IMR-90 (cell line): ENCODE measurements around the gene EIF4E1B. TPM values are rescaled to one million over a fixed set of nuclear protein-coding genes. Genes with fewer than 3 reads are reported as not detected.

ENCODE experiments used
- ATAC-seq: fragments of 200-7000 bp; cut with Tn5 transposase; 2 replicates; pipeline ENCODE4 v1.9.1; 2020; ENCODE audit warnings: low read depth, mild to moderate bottlenecking, moderate library complexity
- BruUV-seq: library from RNA; stranded (reverse); fragments of 400-500 nt; replicated peaks from 2 replicates; lab custom pipeline; 2021; lab: Mats Ljungman, UMichigan
- CTCF ChIA-PET: fragments of 300-600 bp; formaldehyde crosslinking; extraction: SDS; loops from one replicate; lab custom pipeline; 2021; ENCODE audit warnings: antibody characterized with exemption; lab: Yijun Ruan, JAX
- POLR2A ChIA-PET: fragments of 300-600 bp; sonication (Branson Sonifier 250); formaldehyde crosslinking; loops from one replicate; lab custom pipeline; 2022; ENCODE audit warnings: antibody characterized with exemption; ENCODE audit not compliant: unreplicated experiment; lab: Charles Lee
- DNase-seq: peaks from one replicate; pipeline ENCODE4 v3.0.0; 2013
- H2AFZ ChIP-seq: replicated peaks from 2 replicates; pipeline ENCODE3; 2013; ENCODE audit warnings: low read length, mild to moderate bottlenecking; ENCODE audit not compliant: poor library complexity
- H2AK5ac ChIP-seq: 2 replicates; pipeline ENCODE4 v1.6.1; 2013; ENCODE audit warnings: low read depth, low read length, inconsistent platforms
- H2AK9ac ChIP-seq: replicated peaks from 2 replicates; pipeline ENCODE3; 2013; ENCODE audit warnings: mild to moderate bottlenecking, low read depth, low read length, moderate library complexity; ENCODE audit not compliant: poor library complexity
- H2BK120ac ChIP-seq: 2 replicates; pipeline ENCODE4 v1.6.1; 2013; ENCODE audit warnings: low read depth, low read length, inconsistent platforms
- H2BK15ac ChIP-seq: 3 replicates; pipeline ENCODE4 v1.6.1; 2013; ENCODE audit warnings: low read depth, low read length, inconsistent platforms
- H2BK20ac ChIP-seq: 2 replicates; pipeline ENCODE4 v1.6.1; 2013; ENCODE audit warnings: low read depth, mild to moderate bottlenecking, inconsistent platforms, low read length, moderate library complexity
- H2BK5ac ChIP-seq: 2 replicates; pipeline ENCODE4 v1.6.1; 2013; ENCODE audit warnings: mild to moderate bottlenecking, low read depth, low read length, inconsistent platforms; ENCODE audit not compliant: poor library complexity, severe bottlenecking
- H3K14ac ChIP-seq: replicated peaks from 2 replicates; pipeline ENCODE4 v1.6.1; 2013; ENCODE audit warnings: low read depth, low read length, inconsistent platforms
- H3K18ac ChIP-seq: 2 replicates; pipeline ENCODE4 v1.6.1; 2013; ENCODE audit warnings: low read depth, low read length, control low read depth
- H3K23ac ChIP-seq: 2 replicates; pipeline ENCODE4 v1.6.1; 2013; ENCODE audit warnings: low read depth, low read length, inconsistent platforms
- H3K27ac ChIP-seq: 2 replicates; pipeline ENCODE4 v1.5.1; 2013; ENCODE audit warnings: mild to moderate bottlenecking, control low read depth, low read length; ENCODE audit not compliant: insufficient read depth
- H3K27me3 ChIP-seq: 2 replicates; pipeline ENCODE4 v1.6.1; 2013; ENCODE audit warnings: low read length; ENCODE audit not compliant: control insufficient read depth, insufficient read depth
- H3K36me3 ChIP-seq: 2 replicates; pipeline ENCODE4 v1.6.1; 2013; ENCODE audit warnings: low read length, mixed read lengths; ENCODE audit not compliant: control insufficient read depth, insufficient read depth
- H3K4ac ChIP-seq: 2 replicates; pipeline ENCODE4 v1.6.1; 2013; ENCODE audit warnings: low read depth, low read length, inconsistent platforms
- H3K4me1 ChIP-seq: 2 replicates; pipeline ENCODE4 v1.6.1; 2013; ENCODE audit warnings: low read length, mixed read lengths; ENCODE audit not compliant: control insufficient read depth, insufficient read depth
- H3K4me2 ChIP-seq: 2 replicates; pipeline ENCODE4 v1.6.1; 2013; ENCODE audit warnings: low read depth, mild to moderate bottlenecking, control low read depth, low read length, moderate library complexity
- H3K4me3 ChIP-seq: 2 replicates; pipeline ENCODE4 v1.5.1; 2013; ENCODE audit warnings: low read depth, mild to moderate bottlenecking, control low read depth, low read length, moderate library complexity; ENCODE audit not compliant: insufficient read depth
- H3K56ac ChIP-seq: 2 replicates; pipeline ENCODE4 v1.6.1; 2013; ENCODE audit warnings: low read length, inconsistent platforms; ENCODE audit not compliant: insufficient read depth; ENCODE audit errors: extremely low read depth
- H3K79me1 ChIP-seq, 2 experiments: 2 replicates each; pipeline ENCODE4 v1.6.1; 2013; ENCODE audit warnings: low read length in 2 of 2, inconsistent platforms in 1 of 2, low read depth in 1 of 2
- H3K9ac ChIP-seq: 2 replicates; pipeline ENCODE4 v1.6.1; 2013; ENCODE audit warnings: low read depth, low read length, control low read depth
- H3K9me1 ChIP-seq: 2 replicates; pipeline ENCODE4 v1.6.1; 2013; ENCODE audit warnings: low read length, inconsistent platforms; ENCODE audit not compliant: insufficient read depth
- H3K9me3 ChIP-seq: 2 replicates; pipeline ENCODE4 v1.6.1; 2013; ENCODE audit warnings: low read length; ENCODE audit not compliant: control insufficient read depth, insufficient read depth
- H4K20me1 ChIP-seq: 2 replicates; pipeline ENCODE4 v1.6.1; 2013; ENCODE audit warnings: low read length, inconsistent platforms; ENCODE audit not compliant: insufficient read depth
- H4K5ac ChIP-seq: 2 replicates; pipeline ENCODE4 v1.6.1; 2013; ENCODE audit warnings: mild to moderate bottlenecking, low read depth, low read length, control low read depth
- H4K8ac ChIP-seq, 2 experiments: 2 replicates each; pipeline ENCODE4 v1.6.1; 2013; ENCODE audit warnings: low read depth in 2 of 2, low read length in 2 of 2, control low read depth in 1 of 2, inconsistent platforms in 1 of 2
- H4K91ac ChIP-seq: 2 replicates; pipeline ENCODE4 v1.6.1; 2013; ENCODE audit warnings: low read depth, low read length, inconsistent platforms; ENCODE audit not compliant: insufficient read depth
- MAFK ChIP-seq: IDR thresholded peaks from 2 replicates; pipeline ENCODE4 v1.6.1; 2012; ENCODE audit warnings: low read depth, low read length, improper control_type of control experiment
- MAZ ChIP-seq: IDR thresholded peaks from 2 replicates; pipeline ENCODE4 v1.6.1; 2012; ENCODE audit warnings: low read depth, mild to moderate bottlenecking, low read length, improper control_type of control experiment, moderate library complexity, borderline replicate concordance
- RAD21 ChIP-seq: IDR thresholded peaks from 2 replicates; pipeline ENCODE4 v1.6.1; 2012; ENCODE audit warnings: low read length, improper control_type of control experiment
- WGBS, 2 experiments: methylation state at CpG; one replicate each; pipeline versions ENCODE4 v1.1.5 to v1.1.7; 2013; ENCODE audit warnings: missing lambda C conversion rate in 2 of 2; ENCODE audit not compliant: insufficient read length in 1 of 2; ENCODE audit errors: extremely low coverage in 2 of 2; 5-methylcytosine and 5-hydroxymethylcytosine counted together
- dilution Hi-C: fragments of 300-500 bp; cut with HindIII; formaldehyde crosslinking; loops from one replicate; pipeline ENCODE4 v1.14.3; 2018; ENCODE audit warnings: low sequenced_read_pairs; ENCODE audit not compliant: unreplicated experiment
- in situ Hi-C: fragments of 300-500 bp; cut with MboI; formaldehyde crosslinking; loops from 3 replicates; pipeline ENCODE4 v1.14.3; 2019; ENCODE audit warnings: low sequenced_read_pairs, inconsistent platforms, mixed read lengths
- intact Hi-C: fragments of 100-400 bp; cut with micrococcal nuclease; formaldehyde crosslinking; loops from 2 replicates; pipeline ENCODE4 v1.10.0; 2022
- polyA plus RNA-seq, 3 experiments: library from polyadenylated mRNA; depleted of rRNA; stranded (reverse); fragments of >200 nt; gene quantifications; 2 replicates each; pipeline ENCODE4 v1.2.3, GENCODE V29; 2012; ENCODE audit warnings: low replicate concordance in 1 of 3
- total RNA-seq: library from RNA; depleted of rRNA; stranded (reverse); fragments of >200 nt; gene quantifications from 2 replicates; pipeline ENCODE4 v1.2.3, GENCODE V29; 2012
- TF ChIP-seq, protein P1 (sequence below): conservative IDR thresholded peaks from 2 replicates; pipeline ENCODE4 v1.5.1; 2012; ENCODE audit warnings: mild to moderate bottlenecking, low read depth, low read length, improper control_type of control experiment

The EIF4E1B gene
- total and polyA plus RNA-seq, 2 of the 4 experiments (the other 2 are of a cell fraction), result not detected

DNA sequence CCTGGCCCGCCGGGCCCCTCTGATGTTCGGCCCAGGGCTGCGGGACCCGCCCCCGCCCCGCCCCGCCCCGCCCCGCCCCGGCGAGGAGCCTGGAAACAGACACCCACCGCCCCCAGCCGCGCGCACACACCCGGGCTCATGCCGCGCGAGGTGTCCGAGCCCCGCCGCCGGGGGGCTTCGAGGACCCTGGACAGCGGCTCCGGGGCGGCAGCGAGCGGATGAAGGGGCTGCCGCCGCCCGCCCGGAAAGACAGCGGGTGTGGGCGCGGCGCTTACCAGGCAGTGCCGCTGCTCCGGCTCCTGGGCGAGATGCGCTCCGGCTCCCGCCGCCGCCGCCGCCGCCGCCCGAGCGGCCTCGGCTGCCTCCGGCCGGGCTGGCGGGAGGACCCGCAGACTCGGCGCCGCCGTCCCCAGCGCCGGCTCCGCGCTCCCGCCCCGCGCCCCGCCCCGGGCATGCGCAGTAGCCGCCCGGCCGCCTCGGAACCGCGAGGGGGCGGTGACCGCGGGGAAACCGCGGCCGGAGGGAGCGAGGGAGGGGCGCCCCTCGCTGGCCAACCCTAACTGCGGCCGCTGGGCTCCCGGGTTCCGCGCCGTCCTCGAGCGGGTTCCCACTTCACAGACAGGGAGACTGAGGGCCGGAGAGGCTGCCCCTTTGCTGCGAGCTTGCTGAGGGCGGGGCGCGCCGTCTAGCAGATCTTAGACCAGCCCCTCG is 20.6 kb upstream of the EIF4E1B start, which contains the start of gene GPRIN1:
Gene GPRIN1 (minus strand): TSS at position 433 of the 711 bp plus-strand sequence. CDS start 10,322 bp downstream, outside the sequence.
- Histone ChIP-seq H3K79me1 (peaks cover 4 to 33% of the 10 kb centered on the region in 2 experiments; a peak in 3 of 4 replicates), H3K56ac (peak within 1 kb of the TSS; percentile 65), H2BK120ac (no peak within 1 kb of the TSS), H3K4me1 (peaks cover 14% of the 10 kb centered on the region), H3K4me2 (peak within 1 kb of the TSS; percentile 68), H3K9me3 (no peaks in the 10 kb centered on the region), H2AK9ac (peak within 1 kb of the TSS; percentile 85), H4K20me1 (peaks cover 21% of the 10 kb centered on the region), H4K8ac (peak within 1 kb of the TSS in 1 of 2 experiments; percentile 39; a peak in 1 of 4 replicates), H3K36me3 (no peaks in the 10 kb centered on the region), H3K18ac (no peak within 1 kb of the TSS), H2BK5ac (no peak within 1 kb of the TSS), H3K4ac (peak within 1 kb of the TSS; percentile 52), H2BK20ac (no peak within 1 kb of the TSS), H3K23ac (no peak within 1 kb of the TSS; the same call in 1 of the 2 replicates), H3K4me3 (peak within 1 kb of the TSS; percentile 74), H2BK15ac (no peak within 1 kb of the TSS), H3K9ac (peak within 1 kb of the TSS; percentile 45), H3K27ac (peak within 1 kb of the TSS; percentile 58), H4K91ac (peak within 1 kb of the TSS; percentile 61; the same call in 1 of the 2 replicates), H2AK5ac (peak within 1 kb of the TSS; percentile 58; the same call in 1 of the 2 replicates), H3K9me1 (peaks cover 34% of the 10 kb centered on the region), H3K27me3 (no peaks in the 10 kb centered on the region), H4K5ac (no peak within 1 kb of the TSS), H2AFZ (peak within 1 kb of the TSS; percentile 98), H3K14ac (no peak within 1 kb of the TSS)
- ChIA-PET CTCF (interaction anchor here (0.6 kb wide), 1 partner anchor 1082 kb away, joined by 3 read pairs; no protein-coding TSS in a partner anchor), POLR2A (no interaction called here)
- DNase-seq (peak; percentile 36), ATAC-seq (peak; percentile 83)
- dilution Hi-C loops (no loop called here), intact Hi-C loops (no loop called here), in situ Hi-C loops (no loop called here)
- BruUV-seq, result no TSS peak
- 0% methylated on average over 21 of the region's 101 CpGs; no CpG with 5 or more reads in 1 of the 2 experiments for WGBS, 2 experiments
- TF ChIP-seq MAFK (no peak), RAD21 (peak; percentile 18; the same call in 1 of the 2 replicates), MAZ (peak; percentile 77)
- TF ChIP-seq, protein P1, sequence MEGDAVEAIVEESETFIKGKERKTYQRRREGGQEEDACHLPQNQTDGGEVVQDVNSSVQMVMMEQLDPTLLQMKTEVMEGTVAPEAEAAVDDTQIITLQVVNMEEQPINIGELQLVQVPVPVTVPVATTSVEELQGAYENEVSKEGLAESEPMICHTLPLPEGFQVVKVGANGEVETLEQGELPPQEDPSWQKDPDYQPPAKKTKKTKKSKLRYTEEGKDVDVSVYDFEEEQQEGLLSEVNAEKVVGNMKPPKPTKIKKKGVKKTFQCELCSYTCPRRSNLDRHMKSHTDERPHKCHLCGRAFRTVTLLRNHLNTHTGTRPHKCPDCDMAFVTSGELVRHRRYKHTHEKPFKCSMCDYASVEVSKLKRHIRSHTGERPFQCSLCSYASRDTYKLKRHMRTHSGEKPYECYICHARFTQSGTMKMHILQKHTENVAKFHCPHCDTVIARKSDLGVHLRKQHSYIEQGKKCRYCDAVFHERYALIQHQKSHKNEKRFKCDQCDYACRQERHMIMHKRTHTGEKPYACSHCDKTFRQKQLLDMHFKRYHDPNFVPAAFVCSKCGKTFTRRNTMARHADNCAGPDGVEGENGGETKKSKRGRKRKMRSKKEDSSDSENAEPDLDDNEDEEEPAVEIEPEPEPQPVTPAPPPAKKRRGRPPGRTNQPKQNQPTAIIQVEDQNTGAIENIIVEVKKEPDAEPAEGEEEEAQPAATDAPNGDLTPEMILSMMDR, result peak; percentile 37
